Glutamatergic neuron (in vitro differentiated cells): ENCODE results near the gene CD83. TPM values are rescaled to one million over a fixed set of nuclear protein-coding genes. Genes with fewer than 3 reads are reported as not detected.

Experiments used
- DNase-seq: peaks from one replicate; pipeline ENCODE4 v3.0.0; 2022
- H3K27ac Mint-ChIP-seq: one replicate; pipeline ENCODE4 v1.8.0; 2020; ENCODE audit warnings: mild to moderate bottlenecking, mixed read lengths, inconsistent platforms; ENCODE audit not compliant: unreplicated experiment
- H3K27me3 Mint-ChIP-seq: one replicate; pipeline ENCODE4 v1.8.0; 2020; ENCODE audit warnings: mild to moderate bottlenecking, moderate library complexity, mixed read lengths, inconsistent platforms; ENCODE audit not compliant: unreplicated experiment
- H3K36me3 Mint-ChIP-seq: one replicate; pipeline ENCODE4 v1.8.0; 2020; ENCODE audit warnings: mild to moderate bottlenecking, mixed read lengths, inconsistent platforms; ENCODE audit not compliant: unreplicated experiment
- H3K4me1 Mint-ChIP-seq: one replicate; pipeline ENCODE4 v1.8.0; 2020; ENCODE audit warnings: mild to moderate bottlenecking, low read depth, mixed read lengths, inconsistent platforms; ENCODE audit not compliant: unreplicated experiment
- H3K4me3 Mint-ChIP-seq: one replicate; pipeline ENCODE4 v1.8.0; 2020; ENCODE audit warnings: mild to moderate bottlenecking, mixed read lengths, inconsistent platforms; ENCODE audit not compliant: unreplicated experiment
- H3K9me3 Mint-ChIP-seq: one replicate; pipeline ENCODE4 v1.8.0; 2020; ENCODE audit warnings: mild to moderate bottlenecking, moderate library complexity, mixed read lengths, inconsistent platforms; ENCODE audit not compliant: unreplicated experiment
- CTCF ChIP-seq: fragments of 200-600 bp; sonication (generic); IDR thresholded peaks from one replicate; pipeline ENCODE4 v1.5.0; 2021; ENCODE audit not compliant: partially characterized antibody, unreplicated experiment
- total RNA-seq: library from RNA; stranded (reverse); fragmentation: NEBNext Ultra II Directional; extraction: Animal tissue kit (Norgen Biotek cat#: 25700); gene quantifications from one replicate; pipeline ENCODE4 v1.2.1, GENCODE V29; 2021; ENCODE audit not compliant: unreplicated experiment

Gene CD83
- total RNA-seq, 1 donor from 2014 or later: 0.34 TPM

DNA sequence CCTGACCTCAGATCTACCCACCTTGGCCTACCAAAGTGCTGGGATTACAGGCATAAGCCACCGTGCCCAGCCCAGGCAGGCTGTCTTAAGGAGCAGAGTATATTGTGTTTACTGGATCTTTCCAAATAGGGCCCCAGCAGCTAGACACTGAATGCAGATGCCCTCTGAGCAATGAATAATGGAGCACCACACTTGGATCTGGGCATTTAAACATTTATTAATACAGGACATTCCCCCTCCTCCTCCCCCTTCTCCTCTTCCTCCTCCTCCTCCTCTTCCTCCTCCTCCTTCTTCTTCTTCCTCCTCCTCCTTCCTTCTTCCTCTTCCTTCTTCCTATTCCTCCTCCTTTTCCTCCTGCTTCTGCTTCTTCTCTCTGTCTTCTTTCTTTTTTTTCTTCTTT lies 34.2 kb downstream of the CD83 start:
- DNase-seq: no peak
- Mint-ChIP-seq H3K27ac (no peak overlapping the region), H3K36me3 (no peaks in the 10 kb centered on the region), H3K27me3 (no peaks in the 10 kb centered on the region), H3K9me3 (no peaks in the 10 kb centered on the region), H3K4me3 (no peak overlapping the region), H3K4me1 (peaks cover 6% of the 10 kb centered on the region)
- no peak for TF ChIP-seq CTCF

GRCh38 chr6:14153228-14153627 lies 35.7 kb downstream of the CD83 start:
- Mint-ChIP-seq H3K27ac (no peak overlapping the region), H3K36me3 (peaks cover 2% of the 10 kb centered on the region), H3K4me3 (no peak overlapping the region), H3K4me1 (peaks cover 3% of the 10 kb centered on the region), H3K27me3 (no peaks in the 10 kb centered on the region), H3K9me3 (no peaks in the 10 kb centered on the region)
- no peak for DNase-seq
- TF ChIP-seq CTCF: no peak

- H3K4me1 Mint-ChIP-seq: no peaks in the 10 kb centered on the region
- no peak overlapping the region for H3K27ac Mint-ChIP-seq
- H3K27me3 Mint-ChIP-seq: no peaks in the 10 kb centered on the region
- H3K9me3 Mint-ChIP-seq: peaks cover 3% of the 10 kb centered on the region
- TF ChIP-seq CTCF: no peak
- no peak overlapping the region for H3K4me3 Mint-ChIP-seq
- peaks cover 9% of the 10 kb centered on the region for H3K36me3 Mint-ChIP-seq
- no peak for DNase-seq
Observed at GRCh38 chr6:14159090-14159489, 41.5 kb downstream of the CD83 start.

DNA sequence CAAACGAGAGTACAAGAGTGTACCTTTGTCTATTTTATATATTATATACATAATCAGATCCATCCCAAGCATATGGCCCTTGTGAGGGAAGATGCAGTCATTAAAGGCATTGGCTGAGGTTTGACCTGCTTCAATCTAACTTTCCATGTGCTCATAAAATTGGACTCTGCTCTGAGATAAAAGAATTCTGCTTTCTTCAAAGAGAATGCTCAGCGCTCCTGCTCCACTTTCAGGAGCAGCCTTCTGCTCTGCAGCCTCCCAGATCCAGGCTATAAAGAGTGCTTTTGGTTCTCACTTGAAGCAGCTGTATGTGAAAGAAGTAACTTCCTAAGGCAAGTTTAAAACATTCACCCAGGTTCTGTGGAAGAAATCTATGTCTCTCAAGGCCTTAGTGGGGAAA lies 45.3 kb downstream of the CD83 start:
- Mint-ChIP-seq H3K4me1 (no peaks in the 10 kb centered on the region), H3K4me3 (no peak overlapping the region), H3K27me3 (no peaks in the 10 kb centered on the region), H3K27ac (no peak overlapping the region), H3K36me3 (peaks cover 9% of the 10 kb centered on the region), H3K9me3 (peaks cover 3% of the 10 kb centered on the region)
- no peak for DNase-seq
- TF ChIP-seq CTCF: no peak

DNA sequence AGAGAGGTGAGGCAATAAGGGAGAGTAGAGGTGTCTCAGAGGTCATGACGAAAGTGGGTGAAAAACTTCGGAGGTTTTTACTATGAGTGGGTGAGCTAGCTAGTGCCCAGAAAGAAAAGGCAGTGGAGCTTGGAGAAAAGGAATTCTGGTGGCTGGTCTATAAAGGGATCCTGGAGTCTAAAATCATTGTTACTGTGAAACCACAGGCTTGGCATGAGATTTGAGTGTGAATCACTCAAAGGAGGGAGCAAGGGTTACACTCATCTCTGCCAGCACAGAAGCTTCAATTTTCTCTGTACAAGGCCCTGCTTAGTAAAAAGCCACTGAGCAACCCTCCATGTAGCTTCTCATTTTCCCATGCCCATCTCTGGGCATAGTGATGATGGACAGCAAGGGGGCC lies 47.5 kb downstream of the CD83 start:
- peaks cover 8% of the 10 kb centered on the region for H3K36me3 Mint-ChIP-seq
- no peak overlapping the region for H3K4me3 Mint-ChIP-seq
- no peaks in the 10 kb centered on the region for H3K27me3 Mint-ChIP-seq
- no peak for DNase-seq
- no peaks in the 10 kb centered on the region for H3K9me3 Mint-ChIP-seq
- H3K27ac Mint-ChIP-seq: no peak overlapping the region
- TF ChIP-seq CTCF: no peak
- H3K4me1 Mint-ChIP-seq: no peaks in the 10 kb centered on the region
